ENCODE data around the gene SOX13.

SOX13 gene

DNA sequence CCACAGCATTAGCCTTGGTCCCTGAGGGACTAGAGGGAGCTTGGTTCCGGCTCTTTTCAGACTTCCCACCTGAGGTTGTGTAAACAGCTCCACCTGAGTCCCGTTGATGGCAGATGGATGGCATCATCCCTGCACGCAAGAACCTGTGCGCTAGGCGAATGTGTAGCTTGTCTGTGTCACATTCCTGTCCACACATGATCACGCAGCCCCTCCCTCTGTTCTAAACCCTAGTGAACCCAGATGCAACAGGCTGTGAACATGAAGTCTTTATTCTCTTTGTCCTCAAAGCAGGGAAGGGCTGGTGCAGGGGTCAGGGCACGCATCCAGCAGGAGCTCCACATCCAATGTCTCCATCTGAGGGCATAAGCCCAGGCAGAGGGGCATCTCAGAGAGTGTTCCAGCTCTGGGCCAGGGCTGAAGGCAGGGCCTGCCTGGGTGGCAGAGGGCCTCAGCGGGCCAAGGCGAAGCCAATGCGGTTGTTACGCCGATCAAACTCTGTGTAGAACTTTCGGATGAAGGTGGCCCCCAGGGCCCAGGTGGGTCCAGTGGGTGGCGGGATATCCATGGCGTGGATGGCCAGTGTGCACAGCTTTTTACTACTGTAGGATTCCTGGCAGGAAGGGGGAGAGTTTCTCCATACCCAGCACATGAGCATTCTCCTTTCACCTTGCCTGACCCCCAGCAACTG lies 81.8 kb downstream of the SOX13 start:
- DNase-seq: no peak

DNA sequence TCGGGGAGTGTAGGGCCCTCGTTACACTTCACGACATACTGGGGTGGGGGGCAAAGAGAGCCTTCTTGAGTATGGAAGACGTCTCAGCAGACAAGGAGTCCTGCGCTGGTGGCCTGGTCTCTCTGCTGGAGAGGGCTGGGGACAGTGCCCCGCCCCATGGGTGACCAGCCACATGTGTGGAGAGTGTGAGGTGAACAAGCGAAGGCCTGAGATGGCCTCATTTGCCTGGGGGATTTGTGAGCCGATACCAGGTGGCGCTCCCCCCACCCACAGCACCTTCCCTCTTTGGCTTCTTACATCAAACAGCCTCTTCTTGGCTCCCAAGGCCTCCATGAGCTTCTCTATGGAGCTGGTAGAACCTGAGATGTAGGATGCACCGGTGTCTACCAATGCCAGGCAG lies 83.0 kb downstream of the SOX13 start:
- DNase-seq: no peak

DNA sequence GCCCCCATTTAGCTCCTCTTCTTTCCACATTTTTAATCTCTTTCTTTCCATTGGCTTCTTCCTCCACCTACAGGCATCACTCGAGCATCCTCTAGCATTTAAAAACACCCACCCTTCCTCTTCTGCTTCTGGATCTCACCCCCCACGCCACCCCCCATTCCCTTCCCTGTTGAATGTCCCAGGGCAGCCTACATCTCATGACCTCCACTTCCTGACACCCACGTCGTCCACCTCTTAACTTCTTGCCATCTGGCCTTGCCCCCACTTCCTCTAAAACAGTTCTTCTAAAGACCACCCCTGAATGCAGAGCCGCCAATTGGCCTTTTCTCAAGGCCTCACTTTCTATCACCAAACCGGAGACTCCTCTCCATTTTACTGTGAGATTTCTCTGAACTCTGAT lies 85.0 kb downstream of the SOX13 start:
- no peak for DNase-seq

DNA sequence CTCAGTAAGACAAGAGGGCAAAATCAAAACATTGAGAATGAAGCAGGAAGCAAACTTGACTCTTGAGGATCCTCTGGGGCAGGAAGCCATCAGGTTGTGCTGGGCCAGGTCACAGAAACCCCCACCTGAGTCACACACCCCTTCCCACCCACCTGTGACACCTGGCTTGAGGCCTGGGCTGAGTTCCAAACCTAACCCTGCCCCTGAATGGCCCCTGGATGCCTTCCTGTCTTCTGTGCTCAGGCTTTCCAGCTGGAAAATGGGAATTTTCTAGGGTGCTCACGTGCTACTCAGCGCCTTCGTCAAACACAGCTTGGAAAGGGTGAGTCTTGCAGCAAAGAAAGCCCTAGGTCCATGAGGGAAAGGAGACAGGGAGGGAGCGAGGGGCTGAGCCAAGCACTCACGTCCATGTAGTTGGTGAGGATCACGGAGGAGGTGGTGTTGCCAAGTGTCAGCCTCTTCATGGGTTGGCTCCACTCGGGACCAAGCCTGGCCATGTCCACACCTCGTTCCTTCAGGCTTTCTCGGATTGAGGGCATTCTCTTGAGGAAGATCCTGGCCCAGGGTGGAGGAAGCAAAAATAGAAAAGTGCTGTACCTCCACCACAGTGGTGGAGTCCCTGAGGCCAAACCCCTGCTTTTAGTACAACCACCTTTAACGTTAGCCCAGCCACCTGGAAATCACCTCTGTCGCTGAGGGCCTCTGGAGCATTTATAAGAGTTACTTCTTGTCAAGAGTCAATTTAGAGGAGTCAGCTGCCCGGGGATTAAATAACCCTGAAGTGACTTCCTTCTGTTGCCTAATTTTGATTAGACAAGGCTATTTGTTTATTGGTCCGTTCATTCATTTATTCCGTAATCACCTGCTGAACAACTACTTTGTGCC lies 88.9 kb downstream of the SOX13 start:
- DNase-seq: no peak

DNA sequence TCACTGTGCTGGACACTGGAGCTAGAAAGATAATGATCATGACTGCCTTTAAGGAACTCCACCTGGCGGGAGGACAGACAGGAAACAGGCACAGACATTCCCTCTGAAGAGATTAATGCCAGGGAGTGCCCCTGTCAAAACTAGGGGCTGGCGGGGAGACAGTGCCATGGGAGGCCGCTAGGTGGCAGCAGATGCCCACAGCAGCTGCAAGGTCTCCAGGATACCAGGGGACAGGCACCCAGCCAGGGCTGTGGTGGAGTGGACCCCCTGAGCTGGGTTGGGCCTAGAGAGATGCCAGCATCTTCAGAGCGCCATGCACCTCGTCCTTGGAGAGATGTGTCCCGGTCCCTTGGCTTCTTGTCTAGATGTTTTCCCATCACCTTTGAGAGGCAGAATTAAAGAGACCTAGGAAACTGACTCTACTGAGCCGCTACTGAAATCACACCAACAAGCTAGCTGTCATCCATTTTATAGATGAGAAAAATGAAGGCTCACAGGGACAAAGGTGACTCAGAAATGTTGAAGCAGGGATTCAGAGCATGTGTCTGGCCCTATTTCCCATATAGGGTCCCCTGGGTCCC lies 89.7 kb downstream of the SOX13 start:
- DNase-seq: peak; percentile 75 to 77

DNA sequence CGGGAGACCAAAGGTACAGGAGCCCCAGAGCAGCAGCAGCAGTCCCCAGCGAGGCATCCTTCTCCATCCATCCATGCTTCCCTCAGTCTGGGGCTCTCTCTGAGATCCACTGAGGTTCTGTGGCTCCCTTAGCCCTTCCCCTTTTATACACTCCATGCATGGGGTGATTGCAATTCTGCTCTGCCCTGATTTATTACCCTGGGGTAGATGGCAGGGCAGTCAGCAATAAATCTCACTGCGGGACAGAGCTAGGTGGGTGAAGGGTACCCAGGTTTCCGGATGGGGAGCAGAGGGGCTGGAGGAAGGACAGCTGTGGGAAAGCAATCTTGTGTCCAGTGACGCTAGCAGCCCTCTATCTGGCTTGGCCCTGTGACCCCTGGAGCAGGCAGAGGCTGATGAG lies 93.3 kb downstream of the SOX13 start, which contains the start of gene REN:
REN (minus strand) TSS at position 119 of the 400 bp plus-strand sequence; CDS start at position 75, 44 bp downstream.
- no peak for DNase-seq

DNA sequence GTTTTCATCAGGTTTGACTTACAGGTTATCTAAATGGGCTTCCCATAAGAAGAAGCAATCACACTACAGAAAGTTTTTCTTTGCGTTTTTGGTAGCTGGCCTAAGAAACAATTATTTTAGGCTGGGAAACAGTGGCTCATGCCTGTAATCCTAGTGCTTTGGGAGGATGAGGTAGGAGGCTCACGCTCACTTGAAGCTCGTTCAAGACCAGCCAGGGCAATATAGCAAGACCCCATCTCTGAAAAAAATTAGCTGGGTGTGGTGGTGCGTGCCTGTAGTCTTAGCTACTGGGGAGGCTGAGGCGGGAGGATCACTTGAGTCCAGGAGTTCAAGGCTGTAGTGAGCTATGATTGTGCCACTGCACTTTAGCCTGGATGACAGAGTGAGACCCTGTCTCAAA lies 94.8 kb downstream of the SOX13 start:
- no peak for DNase-seq

DNA sequence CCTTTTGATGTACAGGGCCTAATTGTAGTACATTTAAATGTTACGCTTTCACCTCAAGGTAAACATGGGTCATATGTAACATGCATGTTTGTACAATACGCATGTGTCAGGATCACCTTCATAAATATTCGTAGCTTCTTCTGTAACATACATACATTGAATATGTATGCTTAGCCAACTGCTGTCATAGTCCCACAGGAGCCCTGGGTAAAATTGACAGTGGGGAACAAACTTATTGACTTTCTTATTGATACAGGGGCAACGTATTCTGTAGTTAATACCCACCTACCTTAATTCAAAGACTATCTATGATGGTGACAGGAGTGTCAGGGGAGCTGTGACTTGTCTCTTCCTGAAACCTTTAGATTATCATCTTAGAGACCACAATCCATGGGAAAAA lies 96.9 kb downstream of the SOX13 start:
- no peak for DNase-seq

DNA sequence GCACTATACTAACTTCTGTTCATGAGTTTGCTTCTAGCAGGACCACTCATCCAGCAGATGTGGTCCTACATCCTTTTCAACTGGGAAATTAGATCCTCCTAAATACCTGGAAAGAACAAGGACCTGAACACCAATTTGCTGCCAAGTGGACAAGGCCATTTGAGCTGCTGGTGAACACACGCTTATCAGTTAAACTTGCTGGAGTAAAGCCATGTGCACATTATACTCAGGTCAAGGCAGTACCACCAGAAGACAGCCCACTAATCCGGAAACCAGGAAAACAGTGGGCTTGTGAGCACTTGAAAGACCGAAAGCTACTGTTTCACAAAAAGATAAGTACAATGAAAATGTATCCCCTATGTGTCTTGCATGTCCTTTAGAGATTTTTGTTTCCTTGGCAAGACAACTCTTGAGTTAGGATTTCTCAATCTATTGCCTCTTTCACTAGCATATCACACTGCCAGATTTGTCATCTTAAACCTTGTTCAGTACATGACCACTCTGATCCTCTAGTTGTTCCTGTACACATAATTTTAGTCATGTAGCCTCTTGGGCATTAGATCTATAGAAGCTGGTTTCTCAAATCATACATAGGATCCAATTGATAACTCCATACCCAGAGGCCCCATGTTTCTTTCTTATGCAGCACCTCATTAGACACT lies 97.7 kb downstream of the SOX13 start:
- DNase-seq: no peak

DNA sequence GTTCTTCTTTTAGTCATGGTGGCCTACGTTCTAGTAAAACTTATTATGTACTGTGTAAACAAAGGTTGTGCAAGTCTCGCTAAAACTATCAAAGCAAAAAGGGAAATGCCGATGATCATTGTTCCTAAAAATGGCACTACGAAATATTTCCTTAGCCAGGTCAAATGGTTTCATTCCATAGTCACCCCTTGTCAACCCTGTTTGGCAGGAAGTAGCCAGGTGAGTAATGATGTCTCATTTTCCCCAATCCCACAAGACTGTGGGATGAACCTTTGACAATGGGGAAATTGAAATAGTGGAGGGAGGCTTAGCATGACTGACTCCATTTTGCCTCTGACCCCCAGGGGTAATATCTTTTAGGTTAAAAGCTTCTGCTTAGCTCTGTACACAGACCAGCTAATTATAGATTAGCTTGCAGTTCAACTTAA lies 98.8 kb downstream of the SOX13 start:
- DNase-seq: no peak

DNA sequence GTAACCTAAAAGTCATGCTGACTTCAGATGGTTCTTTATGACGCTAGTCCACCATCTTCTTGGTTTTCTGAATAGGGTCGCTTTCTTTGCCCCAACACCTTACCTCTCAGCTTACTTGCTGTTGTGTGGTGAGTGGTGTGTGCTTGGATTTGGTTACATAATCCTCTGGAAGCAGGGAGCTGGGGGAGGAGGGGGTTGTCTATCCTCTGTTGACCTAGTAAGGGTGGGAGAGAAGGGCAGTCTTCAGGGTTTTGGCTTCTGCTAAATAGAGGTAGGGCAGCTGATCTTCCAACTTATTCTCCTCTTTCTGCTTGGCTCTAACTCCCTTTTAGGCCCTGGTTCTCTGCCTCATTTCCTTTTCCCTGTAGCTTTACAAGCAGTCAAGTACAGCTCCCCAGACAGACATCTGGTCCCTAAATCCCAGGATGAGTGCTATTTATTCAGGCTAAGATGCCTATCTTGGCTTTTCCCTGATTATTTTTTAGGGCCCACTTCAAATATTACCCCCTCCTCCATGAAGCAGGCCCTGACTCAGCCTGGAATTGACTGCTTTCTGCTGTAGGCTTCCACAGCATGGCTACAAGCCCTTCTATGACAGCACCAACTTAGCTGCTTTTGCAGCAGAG lies 99.6 kb downstream of the SOX13 start:
- no peak for DNase-seq

DNA sequence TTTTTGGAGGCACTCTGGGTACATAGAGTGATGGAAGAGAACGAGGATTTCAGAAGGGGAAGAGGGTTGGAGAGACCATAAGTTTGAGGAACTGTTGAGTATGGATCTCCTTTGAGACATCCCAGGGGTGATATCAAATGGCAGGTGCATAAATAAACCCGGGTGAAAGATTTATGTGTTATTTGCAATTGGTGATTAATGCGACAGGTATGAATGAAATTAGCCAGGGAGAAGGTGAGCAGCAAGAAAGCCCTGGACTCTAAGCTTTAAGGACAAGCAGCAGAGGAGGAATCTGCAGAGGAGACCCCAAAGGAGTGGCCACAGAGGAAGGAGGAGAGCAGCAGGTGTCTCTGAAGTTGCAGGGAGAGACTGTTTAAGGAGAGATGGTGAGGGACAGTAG lies 102.0 kb downstream of the SOX13 start:
- no peak for DNase-seq

DNA sequence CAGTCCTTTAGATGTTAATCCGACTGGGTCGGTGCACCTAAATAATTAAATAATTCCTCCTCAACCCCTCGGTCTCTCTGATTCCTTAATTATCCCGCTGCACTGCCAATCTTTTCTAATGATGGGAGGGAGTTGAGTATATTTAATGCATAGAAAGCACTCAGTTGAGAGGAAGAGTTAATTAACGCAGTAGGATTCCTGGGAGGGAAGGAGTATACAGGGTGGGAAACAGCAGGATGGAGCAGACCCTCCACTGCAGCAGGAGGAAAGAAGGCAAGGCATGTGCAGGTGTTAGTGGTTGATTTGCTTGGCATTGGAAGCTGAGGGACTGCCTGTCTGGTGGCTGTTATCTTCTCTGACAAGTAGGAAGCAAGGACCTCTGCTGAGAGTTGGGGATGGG lies 103.1 kb downstream of the SOX13 start:
- no peak for DNase-seq

DNA sequence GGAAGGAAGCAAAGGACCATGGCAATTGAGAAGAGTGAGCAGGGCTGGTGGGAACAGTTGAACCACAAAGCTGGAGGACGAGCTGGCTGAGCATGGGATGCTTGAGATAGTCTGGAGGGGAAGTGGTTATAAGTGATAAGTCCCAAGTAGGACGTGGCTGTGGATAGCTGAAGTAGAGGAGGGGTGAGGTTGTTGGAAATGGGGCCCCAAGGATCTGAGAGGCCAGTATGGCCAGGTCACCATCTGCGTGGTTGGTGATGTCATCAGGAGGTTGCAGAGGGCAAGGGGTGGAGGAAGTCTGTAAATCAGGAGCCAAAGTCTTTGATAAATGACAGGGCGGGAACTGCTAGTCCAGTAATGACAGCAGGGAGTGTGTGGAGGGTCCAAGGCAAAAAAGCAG lies 104.2 kb downstream of the SOX13 start:
- no peak for DNase-seq

Data from activated CD4-positive, alpha-beta T cell treated with anti-CD3 and anti-CD28 coated beads, Interleukin-2, amount 50 U/mL, for 4 hours (primary cell).